ENCODE results near the gene C16orf96.

C16orf96 gene

GRCh38 chr16:4606354-4606753 lies 50.2 kb downstream of the C16orf96 start:
- peaks cover 18% of the 10 kb centered on the region for H3K4me1 ChIP-seq (ENCODE audit: insufficient read depth, low read length)
- H3K4me3 ChIP-seq (ENCODE audit: low read depth in 1 of 2, low read length in 2 of 2), result no peak overlapping the region

GRCh38 chr16:4607841-4608703 lies 51.9 kb downstream of the C16orf96 start:
- Histone ChIP-seq H3K9me3 (ENCODE audit: low read length) (no peaks in the 10 kb centered on the region), H3K4me3 (ENCODE audit: low read depth in 1 of 2, low read length in 2 of 2) (no peak overlapping the region), H3K36me3 (ENCODE audit: insufficient read depth, low read length) (no peaks in the 10 kb centered on the region), H3K27me3 (ENCODE audit: control insufficient read depth in 1 of 2, insufficient read depth in 2 of 2, low read length in 2 of 2) (no peaks in the 10 kb centered on the region), H3K27ac (ENCODE audit: low read depth, low read length) (no peak overlapping the region), H3K9ac (ENCODE audit: low read length) (no peak overlapping the region), H3K4me1 (ENCODE audit: insufficient read depth, low read length) (peaks cover 25% of the 10 kb centered on the region)

More at GRCh38 chr16:4606354-4606753, 50.2 kb downstream of the C16orf96 start:
- no peak overlapping the region for H3K9ac ChIP-seq (ENCODE audit: low read length)
- H3K9me3 ChIP-seq (ENCODE audit: low read length), result no peaks in the 10 kb centered on the region
- H3K27ac ChIP-seq (ENCODE audit: low read depth, low read length), result no peak overlapping the region
- H3K36me3 ChIP-seq (ENCODE audit: insufficient read depth, low read length), result no peaks in the 10 kb centered on the region
- no peaks in the 10 kb centered on the region for H3K27me3 ChIP-seq (ENCODE audit: control insufficient read depth in 1 of 2, insufficient read depth in 2 of 2, low read length in 2 of 2)

- Histone ChIP-seq H3K9ac (ENCODE audit: low read length) (no peak overlapping the region), H3K27ac (ENCODE audit: low read depth, low read length) (no peak overlapping the region), H3K27me3 (ENCODE audit: control insufficient read depth in 1 of 2, insufficient read depth in 2 of 2, low read length in 2 of 2) (no peaks in the 10 kb centered on the region), H3K9me3 (ENCODE audit: low read length) (no peaks in the 10 kb centered on the region), H3K36me3 (ENCODE audit: insufficient read depth, low read length) (no peaks in the 10 kb centered on the region), H3K4me3 (ENCODE audit: low read depth in 1 of 2, low read length in 2 of 2) (no peak overlapping the region), H3K4me1 (ENCODE audit: insufficient read depth, low read length) (peaks cover 30% of the 10 kb centered on the region)
These were observed 52.5 kb downstream of the C16orf96 start for GRCh38 chr16:4608704-4608980.

GRCh38 chr16:4609200-4610010 lies 53.3 kb downstream of the C16orf96 start:
- Histone ChIP-seq H3K4me3 (ENCODE audit: low read depth in 1 of 2, low read length in 2 of 2) (no peak overlapping the region), H3K9me3 (ENCODE audit: low read length) (no peaks in the 10 kb centered on the region), H3K27me3 (ENCODE audit: control insufficient read depth in 1 of 2, insufficient read depth in 2 of 2, low read length in 2 of 2) (no peaks in the 10 kb centered on the region), H3K9ac (ENCODE audit: low read length) (no peak overlapping the region), H3K36me3 (ENCODE audit: insufficient read depth, low read length) (no peaks in the 10 kb centered on the region), H3K27ac (ENCODE audit: low read depth, low read length) (no peak overlapping the region), H3K4me1 (ENCODE audit: insufficient read depth, low read length) (peaks cover 30% of the 10 kb centered on the region)

GRCh38 chr16:4610011-4611005 lies 54.2 kb downstream of the C16orf96 start:
- no peaks in the 10 kb centered on the region for H3K36me3 ChIP-seq (ENCODE audit: insufficient read depth, low read length)
- no peak overlapping the region for H3K4me3 ChIP-seq (ENCODE audit: low read depth in 1 of 2, low read length in 2 of 2)
- H3K4me1 ChIP-seq (ENCODE audit: insufficient read depth, low read length), result peaks cover 34% of the 10 kb centered on the region
- no peaks in the 10 kb centered on the region for H3K27me3 ChIP-seq (ENCODE audit: control insufficient read depth in 1 of 2, insufficient read depth in 2 of 2, low read length in 2 of 2)
- H3K27ac ChIP-seq (ENCODE audit: low read depth, low read length), result no peak overlapping the region
- no peaks in the 10 kb centered on the region for H3K9me3 ChIP-seq (ENCODE audit: low read length)
- no peak overlapping the region for H3K9ac ChIP-seq (ENCODE audit: low read length)

- no peaks in the 10 kb centered on the region for H3K27me3 ChIP-seq (ENCODE audit: control insufficient read depth in 1 of 2, insufficient read depth in 2 of 2, low read length in 2 of 2)
- no peak overlapping the region for H3K4me3 ChIP-seq (ENCODE audit: low read depth in 1 of 2, low read length in 2 of 2)
- H3K27ac ChIP-seq (ENCODE audit: low read depth, low read length), result peak overlapping the region; percentile 49
- no peaks in the 10 kb centered on the region for H3K9me3 ChIP-seq (ENCODE audit: low read length)
- no peaks in the 10 kb centered on the region for H3K36me3 ChIP-seq (ENCODE audit: insufficient read depth, low read length)
- H3K9ac ChIP-seq (ENCODE audit: low read length), result no peak overlapping the region
- peaks cover 41% of the 10 kb centered on the region for H3K4me1 ChIP-seq (ENCODE audit: insufficient read depth, low read length)
These were observed 55.3 kb downstream of the C16orf96 start for GRCh38 chr16:4611337-4612021.

GRCh38 chr16:4612474-4612931 lies 56.4 kb downstream of the C16orf96 start:
- H3K4me3 ChIP-seq (ENCODE audit: low read depth in 1 of 2, low read length in 2 of 2), result peak overlapping the region; percentile 16 to 84
- H3K4me1 ChIP-seq (ENCODE audit: insufficient read depth, low read length), result peaks cover 50% of the 10 kb centered on the region
- peak overlapping the region; percentile 75 for H3K9ac ChIP-seq (ENCODE audit: low read length)
- H3K36me3 ChIP-seq (ENCODE audit: insufficient read depth, low read length), result no peaks in the 10 kb centered on the region
- H3K9me3 ChIP-seq (ENCODE audit: low read length), result no peaks in the 10 kb centered on the region
- no peak overlapping the region for H3K27ac ChIP-seq (ENCODE audit: low read depth, low read length)
- no peaks in the 10 kb centered on the region for H3K27me3 ChIP-seq (ENCODE audit: control insufficient read depth in 1 of 2, insufficient read depth in 2 of 2, low read length in 2 of 2)

- peaks cover 55% of the 10 kb centered on the region for H3K4me1 ChIP-seq (ENCODE audit: insufficient read depth, low read length)
- H3K27ac ChIP-seq (ENCODE audit: low read depth, low read length), result peak overlapping the region; percentile 65
- peak overlapping the region; percentile 58 to 84 for H3K4me3 ChIP-seq (ENCODE audit: low read depth in 1 of 2, low read length in 2 of 2)
- no peaks in the 10 kb centered on the region for H3K9me3 ChIP-seq (ENCODE audit: low read length)
- no peaks in the 10 kb centered on the region for H3K27me3 ChIP-seq (ENCODE audit: control insufficient read depth in 1 of 2, insufficient read depth in 2 of 2, low read length in 2 of 2)
- H3K9ac ChIP-seq (ENCODE audit: low read length), result peak overlapping the region; percentile 75
- no peaks in the 10 kb centered on the region for H3K36me3 ChIP-seq (ENCODE audit: insufficient read depth, low read length)
These were observed 57.0 kb downstream of the C16orf96 start for GRCh38 chr16:4612977-4613635.

GRCh38 chr16:4613636-4614570 lies 57.8 kb downstream of the C16orf96 start:
- H3K4me1 ChIP-seq (ENCODE audit: insufficient read depth, low read length), result peaks cover 58% of the 10 kb centered on the region

More at GRCh38 chr16:4613636-4614570, 57.8 kb downstream of the C16orf96 start:
- peak overlapping the region; percentile 65 for H3K27ac ChIP-seq (ENCODE audit: low read depth, low read length)
- no peaks in the 10 kb centered on the region for H3K36me3 ChIP-seq (ENCODE audit: insufficient read depth, low read length)
- H3K4me3 ChIP-seq (ENCODE audit: low read depth in 1 of 2, low read length in 2 of 2), result peak overlapping the region; percentile 58 to 84
- peak overlapping the region; percentile 75 for H3K9ac ChIP-seq (ENCODE audit: low read length)
- no peaks in the 10 kb centered on the region for H3K9me3 ChIP-seq (ENCODE audit: low read length)
- no peaks in the 10 kb centered on the region for H3K27me3 ChIP-seq (ENCODE audit: control insufficient read depth in 1 of 2, insufficient read depth in 2 of 2, low read length in 2 of 2)
